ENCODE data around the gene TXNRD2. TPM values are rescaled to one million over a fixed set of nuclear protein-coding genes. Genes with fewer than 3 reads are reported as not detected.

TXNRD2 gene
- total RNA-seq, 1 donor from 2014 or later: 47.5 TPM

GRCh38 chr22:19923914-19924513, 17.6 kb downstream of the TXNRD2 start:
- H3K4me3 ChIP-seq: no peak overlapping the region
- peak; percentile 15 for DNase-seq
- ATAC-seq: no peak
- no peak for TF ChIP-seq CTCF (IDR thresholded peaks at IDR 0.05)
- intact Hi-C loops (cut with DNase I): no loop called here
- H3K4me1 ChIP-seq: no peaks in the 10 kb centered on the region
- peaks cover 13% of the 10 kb centered on the region for H3K36me3 ChIP-seq
- no peak overlapping the region for H3K27ac ChIP-seq
- H3K27me3 ChIP-seq (ENCODE audit: low read depth): no peaks in the 10 kb centered on the region
- H3K9me3 ChIP-seq: no peaks in the 10 kb centered on the region

GRCh38 chr22:19921544-19922081, 20.0 kb downstream of the TXNRD2 start:
- no peaks in the 10 kb centered on the region for H3K4me1 ChIP-seq
- H3K27me3 ChIP-seq (ENCODE audit: low read depth): no peaks in the 10 kb centered on the region
- peaks cover 30% of the 10 kb centered on the region for H3K36me3 ChIP-seq
- H3K27ac ChIP-seq: no peak overlapping the region
- DNase-seq (peak; percentile 6), ATAC-seq (no peak)
- no peak overlapping the region for H3K4me3 ChIP-seq
- no peak for TF ChIP-seq CTCF (IDR thresholded peaks at IDR 0.05)
- intact Hi-C loops (cut with DNase I): no loop called here
- no peaks in the 10 kb centered on the region for H3K9me3 ChIP-seq

GRCh38 chr22:19919701-19920363, 21.8 kb downstream of the TXNRD2 start:
- H3K27ac ChIP-seq: no peak overlapping the region
- intact Hi-C loops (cut with DNase I): no loop called here
- no peaks in the 10 kb centered on the region for H3K27me3 ChIP-seq (ENCODE audit: low read depth)
- DNase-seq (no peak), ATAC-seq (no peak)
- no peaks in the 10 kb centered on the region for H3K4me1 ChIP-seq
- no peaks in the 10 kb centered on the region for H3K9me3 ChIP-seq
- H3K4me3 ChIP-seq: no peak overlapping the region
- no peak for TF ChIP-seq CTCF (IDR thresholded peaks at IDR 0.05)
- H3K36me3 ChIP-seq: peaks cover 48% of the 10 kb centered on the region

GRCh38 chr22:19918332-19919106, 23.1 kb downstream of the TXNRD2 start:
- Histone ChIP-seq H3K9me3 (no peaks in the 10 kb centered on the region), H3K36me3 (peaks cover 61% of the 10 kb centered on the region)
- ATAC-seq: no peak

More at GRCh38 chr22:19918332-19919106, 23.1 kb downstream of the TXNRD2 start:
- DNase-seq: no peak
- TF ChIP-seq CTCF (IDR thresholded peaks at IDR 0.05): no peak
- intact Hi-C loops (cut with DNase I): no loop called here
- Histone ChIP-seq H3K4me1 (no peaks in the 10 kb centered on the region), H3K4me3 (no peak overlapping the region), H3K27me3 (ENCODE audit: low read depth) (no peaks in the 10 kb centered on the region), H3K27ac (no peak overlapping the region)

Measured in lower lobe of right lung (tissue), 2 donors.